AG04449 (cell line): ENCODE data around the gene KCNAB1.

ENCODE experiments used
- CTCF ChIA-PET: fragments of 350-600 bp; formaldehyde crosslinking; extraction: SDS; loops from one replicate; lab custom pipeline; 2021; ENCODE audit warnings: antibody characterized with exemption; lab: Yijun Ruan, JAX
- POLR2A ChIA-PET: fragments of 400-600, 350-600 bp; formaldehyde crosslinking; extraction: SDS; loops from one replicate; lab custom pipeline; 2020; ENCODE audit warnings: antibody characterized with exemption, inconsistent platforms; lab: Yijun Ruan, JAX
- DNase-seq: peaks from one replicate; pipeline ENCODE4 v3.0.0-alpha.2; 2010; ENCODE audit warnings: low read depth, low spot score
- H3K4me3 ChIP-seq: 2 replicates; pipeline ENCODE4 v1.5.1; 2011; ENCODE audit warnings: low read depth, mild to moderate bottlenecking, control low read depth, low read length
- TF ChIP-seq, protein P1 (sequence below): IDR thresholded peaks from one replicate; pipeline ENCODE4 v1.5.1; 2011; ENCODE audit warnings: mild to moderate bottlenecking, moderate library complexity, low read length, control low read depth, inconsistent platforms; ENCODE audit not compliant: insufficient read depth; ENCODE audit errors: missing control alignments

The KCNAB1 gene

DNA sequence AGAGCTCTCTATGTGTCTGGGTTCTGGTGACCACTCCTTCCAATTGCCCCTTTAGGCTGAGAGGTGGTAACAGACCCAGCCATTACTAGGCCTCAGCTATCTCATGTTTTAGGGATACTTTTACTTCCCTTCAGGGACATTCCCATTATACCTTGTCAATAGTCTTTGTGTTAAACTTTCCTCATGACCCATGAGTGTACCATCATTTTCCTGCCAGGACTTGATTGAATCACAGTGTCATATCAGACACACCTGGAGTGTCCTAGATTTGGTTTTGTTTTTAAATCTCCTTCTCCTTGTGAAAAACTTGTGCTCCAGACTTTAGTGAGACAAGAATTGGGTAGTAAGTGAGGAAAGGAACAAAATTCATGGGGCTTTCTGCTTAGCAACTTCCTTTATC is 136.6 kb downstream of the KCNAB1 start:
- ChIA-PET POLR2A (no interaction called here), CTCF (interaction anchor here (1.2 kb wide), 1 partner anchor 105 kb away, joined by 6 read pairs; no protein-coding TSS in a partner anchor)
- TF ChIP-seq, protein P1, sequence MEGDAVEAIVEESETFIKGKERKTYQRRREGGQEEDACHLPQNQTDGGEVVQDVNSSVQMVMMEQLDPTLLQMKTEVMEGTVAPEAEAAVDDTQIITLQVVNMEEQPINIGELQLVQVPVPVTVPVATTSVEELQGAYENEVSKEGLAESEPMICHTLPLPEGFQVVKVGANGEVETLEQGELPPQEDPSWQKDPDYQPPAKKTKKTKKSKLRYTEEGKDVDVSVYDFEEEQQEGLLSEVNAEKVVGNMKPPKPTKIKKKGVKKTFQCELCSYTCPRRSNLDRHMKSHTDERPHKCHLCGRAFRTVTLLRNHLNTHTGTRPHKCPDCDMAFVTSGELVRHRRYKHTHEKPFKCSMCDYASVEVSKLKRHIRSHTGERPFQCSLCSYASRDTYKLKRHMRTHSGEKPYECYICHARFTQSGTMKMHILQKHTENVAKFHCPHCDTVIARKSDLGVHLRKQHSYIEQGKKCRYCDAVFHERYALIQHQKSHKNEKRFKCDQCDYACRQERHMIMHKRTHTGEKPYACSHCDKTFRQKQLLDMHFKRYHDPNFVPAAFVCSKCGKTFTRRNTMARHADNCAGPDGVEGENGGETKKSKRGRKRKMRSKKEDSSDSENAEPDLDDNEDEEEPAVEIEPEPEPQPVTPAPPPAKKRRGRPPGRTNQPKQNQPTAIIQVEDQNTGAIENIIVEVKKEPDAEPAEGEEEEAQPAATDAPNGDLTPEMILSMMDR: no peak
- no peak overlapping the region for H3K4me3 ChIP-seq
- no peak for DNase-seq

DNA sequence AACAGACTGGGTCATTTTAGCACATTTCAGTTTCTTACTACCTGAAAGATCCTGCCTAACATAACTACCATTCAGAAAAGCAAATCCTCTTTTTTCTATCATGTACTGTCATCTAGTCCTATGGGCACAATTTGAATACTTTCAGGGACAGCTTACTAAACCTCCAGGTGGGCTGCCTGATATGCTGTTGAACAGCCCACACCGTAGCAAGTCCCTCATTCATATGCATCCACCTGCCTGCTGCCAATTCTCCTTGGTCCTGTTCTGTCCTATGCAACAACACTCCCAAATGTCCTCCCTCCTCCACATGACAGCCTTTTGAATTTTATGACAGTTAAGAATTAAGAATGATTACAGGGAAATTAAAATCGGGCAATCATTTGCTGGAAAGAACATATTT is 137.9 kb downstream of the KCNAB1 start:
- POLR2A ChIA-PET: no interaction called here
- TF ChIP-seq, protein P1: no peak
- DNase-seq: no peak
- H3K4me3 ChIP-seq: no peak overlapping the region
- CTCF ChIA-PET: no interaction called here

DNA sequence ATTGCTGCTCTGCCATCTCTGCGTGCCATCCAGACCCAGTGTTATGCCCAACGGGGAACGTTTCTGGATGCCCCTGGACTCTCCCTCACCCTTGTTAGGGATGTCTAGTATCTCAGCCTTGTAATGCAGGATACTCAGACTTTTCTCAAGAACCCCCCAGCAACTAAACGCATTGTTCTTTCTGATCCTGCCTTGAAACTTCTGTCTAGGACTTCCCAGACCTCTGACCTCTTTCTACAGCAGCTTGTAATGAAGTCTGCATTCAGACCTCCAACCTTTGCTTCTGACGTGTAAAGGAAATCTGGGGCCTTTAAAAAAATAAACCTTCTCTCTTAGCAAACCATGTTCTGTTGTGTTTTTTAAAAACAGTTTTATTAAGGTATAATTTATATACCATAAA is 139.5 kb downstream of the KCNAB1 start:
- POLR2A ChIA-PET: no interaction called here

DNA sequence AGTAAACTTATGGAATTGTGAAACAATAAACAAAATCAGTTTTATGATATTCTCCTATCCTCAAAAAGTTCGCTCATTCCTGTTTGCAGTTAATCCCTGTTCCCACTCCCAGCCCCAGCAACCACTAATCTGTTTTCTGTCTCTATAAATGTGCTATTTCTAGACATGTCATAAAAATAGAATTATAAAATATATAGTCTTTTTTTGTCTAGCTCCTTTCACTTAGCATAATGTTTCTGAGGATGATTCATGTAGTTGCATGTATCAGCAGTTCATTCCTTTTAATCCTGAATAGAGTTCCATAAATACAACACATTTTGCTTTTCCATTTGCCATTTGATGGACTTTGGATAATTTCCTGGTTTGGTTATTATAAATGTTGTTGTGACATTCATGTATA is 140.0 kb downstream of the KCNAB1 start:
- ChIA-PET CTCF (no interaction called here), POLR2A (no interaction called here)
- no peak for DNase-seq
- no peak overlapping the region for H3K4me3 ChIP-seq
- TF ChIP-seq, protein P1: no peak

More for the DNA sequence above, 139.5 kb downstream of the KCNAB1 start:
- CTCF ChIA-PET: no interaction called here
- DNase-seq: no peak
- H3K4me3 ChIP-seq: no peak overlapping the region
- TF ChIP-seq, protein P1: no peak

DNA sequence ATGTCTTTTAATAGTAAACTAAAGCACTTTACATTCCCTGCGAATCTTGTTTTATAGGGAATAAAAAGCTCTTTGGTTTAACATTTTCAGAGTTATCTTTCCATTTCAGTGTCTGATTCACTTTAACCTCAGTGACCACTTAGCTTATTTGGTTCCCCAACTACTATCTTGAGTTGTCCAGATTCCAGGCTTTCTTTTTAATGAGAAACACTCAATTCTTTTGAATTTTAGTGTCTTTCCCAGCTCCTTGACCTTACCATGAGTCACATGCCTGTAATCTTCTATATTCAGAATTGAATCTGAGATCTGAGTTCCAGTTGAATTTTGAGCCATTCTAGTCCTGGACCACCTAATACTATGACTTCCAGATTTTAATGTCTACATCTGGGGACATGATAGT is 144.4 kb downstream of the KCNAB1 start:
- no peak overlapping the region for H3K4me3 ChIP-seq
- CTCF ChIA-PET: no interaction called here
- POLR2A ChIA-PET: no interaction called here
- TF ChIP-seq, protein P1: no peak
- DNase-seq: no peak

DNA sequence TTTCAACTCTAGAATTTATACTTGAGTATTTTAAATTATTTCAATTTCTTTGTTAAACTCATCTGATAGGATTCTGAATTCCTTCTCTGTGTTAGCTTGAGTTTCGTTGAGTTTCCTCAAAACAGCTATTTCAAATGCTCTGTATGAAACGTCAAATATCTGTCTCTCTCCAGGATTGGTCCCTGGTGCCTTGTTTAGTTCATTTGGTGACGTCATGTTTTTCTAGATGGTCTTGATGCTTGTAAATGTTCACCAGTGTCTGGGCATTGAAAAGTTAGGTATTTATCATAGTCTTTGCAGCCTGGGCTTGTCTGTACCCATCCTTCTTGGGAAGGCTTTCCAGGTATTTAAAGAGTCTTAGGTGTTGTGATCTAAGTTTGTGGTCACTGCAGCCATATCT is 151.1 kb downstream of the KCNAB1 start:
- CTCF ChIA-PET: no interaction called here
- no peak overlapping the region for H3K4me3 ChIP-seq
- POLR2A ChIA-PET: no interaction called here
- TF ChIP-seq, protein P1: no peak
- no peak for DNase-seq
